PC-3 (cell line): ENCODE results near the gene MISP. TPM values are rescaled to one million over a fixed set of nuclear protein-coding genes. Genes with fewer than 3 reads are reported as not detected.

Source experiments
- ATAC-seq: fragments of 200-7000 bp; cut with Tn5 transposase; 2 replicates; pipeline ENCODE4 v1.9.1; 2020; ENCODE audit warnings: mild to moderate bottlenecking, moderate library complexity
- BruUV-seq: library from RNA; stranded (reverse); fragments of 400-500 nt; replicated peaks from 2 replicates; lab custom pipeline; 2021; lab: Mats Ljungman, UMichigan
- CTCF ChIA-PET: fragments of 300-600 bp; sonication (Branson Sonifier 250); formaldehyde crosslinking; loops from one replicate; lab custom pipeline; 2022; ENCODE audit warnings: antibody characterized with exemption; lab: Charles Lee
- POLR2A ChIA-PET: fragments of 300-600 bp; sonication (Branson Sonifier 250); formaldehyde crosslinking; loops from one replicate; lab custom pipeline; 2022; ENCODE audit warnings: antibody characterized with exemption; ENCODE audit not compliant: unreplicated experiment; lab: Charles Lee
- DNase-seq: peaks from one replicate; pipeline ENCODE4 v3.0.0-alpha.2; 2015
- H2AFZ ChIP-seq: fragments of 300-600 bp; sonication (generic); 2 replicates; pipeline ENCODE4 v1.6.0; 2016; ENCODE audit warnings: antibody characterized with exemption, low read length
- H3F3A ChIP-seq: fragments of 300-600 bp; sonication (generic); one replicate; pipeline ENCODE4 v1.6.0; 2017; ENCODE audit warnings: antibody characterized with exemption, low read length, control low read depth, mild to moderate bottlenecking; ENCODE audit not compliant: unreplicated experiment
- H3K27ac ChIP-seq: fragments of 300-600 bp; sonication (generic); 2 replicates; pipeline ENCODE4 v1.5.1; 2016; ENCODE audit warnings: mild to moderate bottlenecking, low read length
- H3K27me3 ChIP-seq: fragments of 300-600 bp; sonication (generic); 2 replicates; pipeline ENCODE4 v1.6.1; 2016; ENCODE audit warnings: low read length, mixed read lengths
- H3K36me3 ChIP-seq: fragments of 300-600 bp; sonication (generic); 2 replicates; pipeline ENCODE4 v1.6.1; 2016; ENCODE audit warnings: low read depth, mixed run types, low read length, mixed read lengths
- H3K4me1 ChIP-seq: fragments of 300-600 bp; sonication (generic); 2 replicates; pipeline ENCODE4 v1.5.1; 2016; ENCODE audit warnings: low read length; ENCODE audit not compliant: insufficient read depth
- H3K4me2 ChIP-seq: fragments of 300-600 bp; sonication (generic); 2 replicates; pipeline ENCODE4 v1.6.0; 2016; ENCODE audit warnings: low read length
- H3K4me3 ChIP-seq: fragments of 300-600 bp; sonication (generic); 2 replicates; pipeline ENCODE4 v1.5.1; 2016; ENCODE audit warnings: mild to moderate bottlenecking, low read length, mixed read lengths
- H3K79me2 ChIP-seq: fragments of 300-600 bp; sonication (generic); 2 replicates; pipeline ENCODE4 v1.6.1; 2017; ENCODE audit warnings: low read length, mixed read lengths
- H3K9ac ChIP-seq: fragments of 300-600 bp; sonication (generic); 2 replicates; pipeline ENCODE4 v1.6.0; 2016; ENCODE audit warnings: mild to moderate bottlenecking, low read length
- H3K9me2 ChIP-seq: fragments of 300-600 bp; sonication (generic); replicated peaks from 2 replicates; pipeline ENCODE4 v1.6.1; 2016; ENCODE audit warnings: mixed run types, low read length, mixed read lengths
- H3K9me3 ChIP-seq: fragments of 300-600 bp; sonication (generic); 2 replicates; pipeline ENCODE4 v1.6.1; 2016; ENCODE audit warnings: low read length, mixed read lengths
- H4K20me1 ChIP-seq: fragments of 300-600 bp; sonication (generic); 2 replicates; pipeline ENCODE4 v1.6.1; 2016; ENCODE audit warnings: low read length, mixed read lengths
- CTCF ChIP-seq: fragments of 300-600 bp; sonication (generic); conservative IDR thresholded peaks from 2 replicates; pipeline ENCODE4 v1.5.1; 2017; ENCODE audit warnings: antibody characterized with exemption, low read depth, mild to moderate bottlenecking, low read length
- EZH2 ChIP-seq: fragments of 300-600 bp; sonication (generic); IDR thresholded peaks from one replicate; pipeline ENCODE4 v1.6.1; 2017; ENCODE audit warnings: antibody characterized with exemption, mild to moderate bottlenecking, low read length; ENCODE audit not compliant: unreplicated experiment
- EZH2phosphoT487 ChIP-seq: fragments of 300-600 bp; sonication (generic); IDR thresholded peaks from 2 replicates; pipeline ENCODE4 v1.6.1; 2018; ENCODE audit warnings: mild to moderate bottlenecking, antibody characterized with exemption, low read length, borderline replicate concordance
- intact Hi-C: fragments of 100-400 bp; cut with micrococcal nuclease; formaldehyde crosslinking; loops from 2 replicates; pipeline ENCODE4 v1.9.0; 2023
- total RNA-seq: library from RNA; depleted of rRNA; stranded (reverse); fragments of >200 nt; gene quantifications from 2 replicates; pipeline ENCODE4 v1.2.3, GENCODE V29; 2014

The MISP gene
- total RNA-seq, 1 experiment from 2014 or later = 115 TPM

DNA sequence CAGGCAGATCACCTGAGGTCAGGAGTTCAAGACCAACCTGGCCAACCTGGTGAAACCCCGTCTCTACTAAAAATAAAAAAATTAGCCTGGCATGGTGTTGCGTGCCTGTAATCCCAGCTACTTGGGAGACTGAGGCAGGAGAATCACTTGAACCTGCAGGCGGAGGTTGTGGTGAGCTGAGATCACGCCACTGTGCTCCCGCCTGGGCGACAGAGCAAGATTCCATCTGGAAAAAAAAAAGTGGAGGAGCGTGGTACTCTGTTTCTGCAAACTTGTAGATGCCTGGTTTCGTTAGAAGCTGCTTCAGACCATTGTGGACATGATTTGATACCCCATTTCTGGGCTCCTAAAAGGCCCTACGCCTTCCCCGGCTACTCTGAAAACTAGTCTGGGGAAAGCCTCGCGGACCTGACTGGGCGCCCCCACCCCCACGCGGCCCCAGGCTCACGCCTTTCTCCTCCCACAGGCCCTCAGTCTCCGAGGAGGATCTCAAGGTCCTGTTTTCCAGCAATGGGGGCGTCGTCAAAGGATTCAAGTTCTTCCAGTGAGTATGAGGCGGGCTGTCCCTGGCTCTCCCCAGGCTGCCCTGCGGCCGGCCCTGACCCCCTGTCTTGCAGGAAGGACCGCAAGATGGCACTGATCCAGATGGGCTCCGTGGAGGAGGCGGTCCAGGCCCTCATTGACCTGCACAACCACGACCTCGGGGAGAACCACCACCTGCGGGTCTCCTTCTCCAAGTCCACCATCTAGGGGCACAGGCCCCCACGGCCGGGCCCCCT is 59.4 kb downstream of the MISP start:
- H3K4me1 ChIP-seq = no peaks in the 10 kb centered on the region
- BruUV-seq = no TSS peak
- no peak overlapping the region for H3K27ac ChIP-seq
- CTCF ChIA-PET = no interaction called here
- no peaks in the 10 kb centered on the region for H3K27me3 ChIP-seq
- no peak overlapping the region for H3K4me3 ChIP-seq
- H3K79me2 ChIP-seq = peaks cover 28% of the 10 kb centered on the region
- H3K4me2 ChIP-seq = no peak overlapping the region
- intact Hi-C loops = no loop called here
- DNase-seq = no peak
- no peaks in the 10 kb centered on the region for H3K9me2 ChIP-seq
- no peaks in the 10 kb centered on the region for H3F3A ChIP-seq
- no peak overlapping the region for H3K9ac ChIP-seq
- H3K9me3 ChIP-seq = no peaks in the 10 kb centered on the region
- ATAC-seq = no peak
- H3K36me3 ChIP-seq = peaks cover 43% of the 10 kb centered on the region
- POLR2A ChIA-PET = no interaction called here
- TF ChIP-seq EZH2 (no peak), CTCF (no peak), EZH2phosphoT487 (no peak)
- H2AFZ ChIP-seq = no peak overlapping the region
- peaks cover 28% of the 10 kb centered on the region for H4K20me1 ChIP-seq

DNA sequence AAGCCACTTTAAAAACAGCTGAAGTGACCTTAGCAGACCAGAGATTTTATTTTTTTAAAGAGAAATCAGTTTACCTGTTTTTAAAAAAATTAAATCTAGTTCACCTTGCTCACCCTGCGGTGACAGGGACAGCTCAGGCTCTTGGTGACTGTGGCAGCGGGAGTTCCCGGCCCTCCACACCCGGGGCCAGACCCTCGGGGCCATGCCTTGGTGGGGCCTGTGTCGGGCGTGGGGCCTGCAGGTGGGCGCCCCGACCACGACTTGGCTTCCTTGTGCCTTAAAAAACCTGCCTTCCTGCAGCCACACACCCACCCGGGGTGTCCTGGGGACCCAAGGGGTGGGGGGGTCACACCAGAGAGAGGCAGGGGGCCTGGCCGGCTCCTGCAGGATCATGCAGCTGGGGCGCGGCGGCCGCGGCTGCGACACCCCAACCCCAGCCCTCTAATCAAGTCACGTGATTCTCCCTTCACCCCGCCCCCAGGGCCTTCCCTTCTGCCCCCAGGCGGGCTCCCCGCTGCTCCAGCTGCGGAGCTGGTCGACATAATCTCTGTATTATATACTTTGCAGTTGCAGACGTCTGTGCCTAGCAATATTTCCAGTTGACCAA is 60.1 kb downstream of the MISP start:
- H3K27ac ChIP-seq = no peak overlapping the region
- no peak overlapping the region for H3K4me2 ChIP-seq
- H3K4me3 ChIP-seq = no peak overlapping the region
- CTCF ChIA-PET = no interaction called here
- no peaks in the 10 kb centered on the region for H3F3A ChIP-seq
- H3K36me3 ChIP-seq = peaks cover 39% of the 10 kb centered on the region
- DNase-seq (no peak), ATAC-seq (no peak)
- intact Hi-C loops = no loop called here
- TF ChIP-seq EZH2phosphoT487 = no peak
- no TSS peak for BruUV-seq
- no peak overlapping the region for H2AFZ ChIP-seq
- H3K27me3 ChIP-seq = no peaks in the 10 kb centered on the region
- POLR2A ChIA-PET = no interaction called here
- H3K79me2 ChIP-seq = peaks cover 21% of the 10 kb centered on the region
- no peaks in the 10 kb centered on the region for H3K9me2 ChIP-seq
- H3K4me1 ChIP-seq = no peaks in the 10 kb centered on the region
- H3K9me3 ChIP-seq = no peaks in the 10 kb centered on the region
- no peak overlapping the region for H3K9ac ChIP-seq
- H4K20me1 ChIP-seq = peaks cover 23% of the 10 kb centered on the region

DNA sequence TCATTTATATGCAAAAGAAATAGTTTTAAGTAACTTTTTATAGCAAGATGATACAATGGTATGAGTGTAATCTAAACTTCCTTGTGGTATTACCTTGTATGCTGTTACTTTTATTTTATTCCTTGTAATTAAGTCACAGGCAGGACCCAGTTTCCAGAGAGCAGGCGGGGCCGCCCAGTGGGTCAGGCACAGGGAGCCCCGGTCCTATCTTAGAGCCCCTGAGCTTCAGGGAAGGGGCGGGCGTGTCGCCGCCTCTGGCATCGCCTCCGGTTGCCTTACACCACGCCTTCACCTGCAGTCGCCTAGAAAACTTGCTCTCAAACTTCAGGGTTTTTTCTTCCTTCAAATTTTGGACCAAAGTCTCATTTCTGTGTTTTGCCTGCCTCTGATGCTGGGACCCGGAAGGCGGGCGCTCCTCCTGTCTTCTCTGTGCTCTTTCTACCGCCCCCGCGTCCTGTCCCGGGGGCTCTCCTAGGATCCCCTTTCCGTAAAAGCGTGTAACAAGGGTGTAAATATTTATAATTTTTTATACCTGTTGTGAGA is 60.7 kb downstream of the MISP start:
- ChIA-PET POLR2A (no interaction called here), CTCF (no interaction called here)
- no peaks in the 10 kb centered on the region for H3K9me3 ChIP-seq
- H3K4me2 ChIP-seq = no peak overlapping the region
- BruUV-seq = TSS peak; percentile 50
- H3K36me3 ChIP-seq = peaks cover 37% of the 10 kb centered on the region
- no peak for DNase-seq
- TF ChIP-seq CTCF (no peak), EZH2phosphoT487 (no peak), EZH2 (no peak)
- no peak; the same call in 1 of the 2 replicates for ATAC-seq
- H3F3A ChIP-seq = no peaks in the 10 kb centered on the region
- H3K9ac ChIP-seq = no peak overlapping the region
- peaks cover 19% of the 10 kb centered on the region for H4K20me1 ChIP-seq
- H3K9me2 ChIP-seq = no peaks in the 10 kb centered on the region
- H3K4me1 ChIP-seq = no peaks in the 10 kb centered on the region
- intact Hi-C loops = no loop called here
- peaks cover 15% of the 10 kb centered on the region for H3K79me2 ChIP-seq
- H3K27me3 ChIP-seq = no peaks in the 10 kb centered on the region
- no peak overlapping the region for H3K4me3 ChIP-seq
- no peak overlapping the region for H2AFZ ChIP-seq
- H3K27ac ChIP-seq = no peak overlapping the region
